ENCODE results near the gene PRR16.

The PRR16 gene

DNA sequence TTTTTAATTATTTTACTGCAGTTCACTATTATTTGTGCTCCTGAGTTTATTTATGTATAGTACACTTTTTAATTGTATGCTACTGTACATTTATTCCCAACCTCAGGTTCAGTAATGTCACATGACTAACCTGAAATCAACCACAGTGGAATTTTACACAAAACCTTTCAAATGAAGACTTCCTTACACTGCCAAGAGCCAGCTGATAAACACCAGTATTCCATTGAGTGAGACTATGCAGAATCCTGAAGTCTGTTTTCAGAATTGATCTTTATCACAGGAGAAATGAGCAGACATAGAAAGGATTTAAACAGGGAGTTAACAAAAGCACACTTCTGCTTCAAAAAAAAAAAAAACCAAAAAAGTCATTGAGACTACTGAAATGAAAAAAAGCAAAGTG, 219.5 kb downstream of the PRR16 start:
- no peak overlapping the region for H3K4me3 ChIP-seq (ENCODE audit: low read depth, low read length)
- TF ChIP-seq, protein P1, sequence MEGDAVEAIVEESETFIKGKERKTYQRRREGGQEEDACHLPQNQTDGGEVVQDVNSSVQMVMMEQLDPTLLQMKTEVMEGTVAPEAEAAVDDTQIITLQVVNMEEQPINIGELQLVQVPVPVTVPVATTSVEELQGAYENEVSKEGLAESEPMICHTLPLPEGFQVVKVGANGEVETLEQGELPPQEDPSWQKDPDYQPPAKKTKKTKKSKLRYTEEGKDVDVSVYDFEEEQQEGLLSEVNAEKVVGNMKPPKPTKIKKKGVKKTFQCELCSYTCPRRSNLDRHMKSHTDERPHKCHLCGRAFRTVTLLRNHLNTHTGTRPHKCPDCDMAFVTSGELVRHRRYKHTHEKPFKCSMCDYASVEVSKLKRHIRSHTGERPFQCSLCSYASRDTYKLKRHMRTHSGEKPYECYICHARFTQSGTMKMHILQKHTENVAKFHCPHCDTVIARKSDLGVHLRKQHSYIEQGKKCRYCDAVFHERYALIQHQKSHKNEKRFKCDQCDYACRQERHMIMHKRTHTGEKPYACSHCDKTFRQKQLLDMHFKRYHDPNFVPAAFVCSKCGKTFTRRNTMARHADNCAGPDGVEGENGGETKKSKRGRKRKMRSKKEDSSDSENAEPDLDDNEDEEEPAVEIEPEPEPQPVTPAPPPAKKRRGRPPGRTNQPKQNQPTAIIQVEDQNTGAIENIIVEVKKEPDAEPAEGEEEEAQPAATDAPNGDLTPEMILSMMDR (IDR thresholded peaks at IDR 0.05; ENCODE audit: borderline replicate concordance, insufficient read depth, low read depth, low read length), result no peak

DNA sequence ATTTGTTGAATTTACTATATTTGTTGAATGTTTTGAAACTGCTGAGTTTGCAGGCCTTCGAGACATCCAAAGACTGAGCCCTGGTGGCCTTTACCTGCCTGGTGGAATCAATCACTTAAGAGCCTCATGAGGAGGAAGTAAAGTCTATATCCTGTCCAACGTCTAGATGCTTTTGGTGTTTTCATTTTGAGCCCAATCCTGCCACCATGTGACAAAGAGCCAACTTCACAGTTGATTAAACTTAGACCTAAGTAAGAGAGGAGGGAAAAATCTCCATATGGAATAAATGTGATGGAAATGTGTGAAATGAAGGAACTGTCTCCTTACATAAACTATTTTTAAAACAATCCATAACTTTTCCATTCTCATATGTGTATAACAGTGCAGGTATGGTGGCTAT, 220.1 kb downstream of the PRR16 start:
- TF ChIP-seq, protein P1 (IDR thresholded peaks at IDR 0.05; ENCODE audit: borderline replicate concordance, insufficient read depth, low read depth, low read length), result no peak
- no peak overlapping the region for H3K4me3 ChIP-seq (ENCODE audit: low read depth, low read length)

DNA sequence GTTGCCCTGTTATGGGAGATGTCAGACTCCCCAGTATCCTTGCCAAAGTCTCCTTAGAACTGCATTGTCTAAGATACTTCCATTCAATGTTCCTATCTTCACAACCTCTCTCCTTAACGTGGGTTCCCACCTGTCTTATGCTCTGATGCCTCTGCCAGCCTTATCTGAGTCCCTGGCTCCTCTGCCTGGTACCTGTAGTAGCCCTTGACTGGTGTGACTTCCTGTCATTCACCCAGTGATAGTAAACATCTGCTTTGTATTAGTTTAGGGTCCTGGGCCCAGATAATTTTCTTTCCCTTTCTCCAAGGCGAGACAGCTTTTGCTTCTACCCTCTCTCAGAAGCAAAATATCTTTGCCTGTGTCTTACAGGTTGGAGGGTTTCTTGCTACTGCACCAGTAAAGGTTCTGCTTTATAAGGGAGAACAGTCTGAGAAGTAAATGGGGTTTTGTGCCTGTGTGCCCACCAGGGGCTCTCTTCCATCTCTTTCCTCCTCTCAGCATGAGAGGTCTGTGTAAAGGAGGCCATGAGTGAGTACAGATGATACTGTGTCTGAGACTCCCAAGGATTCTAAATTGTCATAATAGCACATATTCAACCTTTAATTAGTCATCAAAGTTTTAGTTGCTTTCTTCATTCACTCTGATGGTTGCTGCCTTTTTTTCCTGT, 220.8 kb downstream of the PRR16 start:
- TF ChIP-seq, protein P1 (IDR thresholded peaks at IDR 0.05; ENCODE audit: borderline replicate concordance, insufficient read depth, low read depth, low read length), result peak; percentile 16; the same call in 1 of the 2 replicates
- no peak overlapping the region for H3K4me3 ChIP-seq (ENCODE audit: low read depth, low read length)

DNA sequence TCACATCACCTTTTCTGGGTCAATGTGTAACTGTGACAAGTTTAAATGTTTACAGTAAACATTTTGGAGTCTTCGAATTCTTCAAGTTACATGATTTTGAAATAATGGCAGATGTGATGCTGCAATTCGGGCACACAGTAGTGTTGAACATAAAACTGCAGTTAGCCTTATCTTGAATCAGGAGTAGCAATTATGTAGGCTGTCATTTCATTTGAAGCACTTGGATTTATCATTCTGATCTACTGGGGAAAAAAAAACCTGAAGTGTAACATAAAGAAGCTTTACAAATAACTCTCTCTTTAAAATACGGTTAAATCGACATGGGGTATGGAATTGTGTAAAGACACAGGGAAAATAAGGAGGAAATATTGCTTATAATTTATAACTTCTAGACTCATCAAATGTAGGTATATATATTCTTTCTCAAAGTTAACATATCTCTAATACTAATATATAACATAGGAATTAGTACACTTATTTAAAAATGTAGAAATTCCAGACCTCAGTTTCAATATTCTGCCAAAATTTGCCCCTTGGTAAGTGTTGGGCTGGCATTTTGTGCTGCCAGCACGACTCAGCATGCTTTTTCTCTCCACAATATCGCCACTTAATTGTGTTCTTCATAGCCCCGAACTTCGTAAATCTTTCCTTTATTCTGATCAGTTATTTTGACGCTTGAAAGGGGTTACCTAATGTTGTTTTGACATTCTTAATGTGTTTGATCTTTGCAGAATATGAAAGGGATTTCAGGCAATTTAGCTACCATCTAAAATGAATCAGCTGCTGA, 226.7 kb downstream of the PRR16 start:
- TF ChIP-seq, protein P1 (IDR thresholded peaks at IDR 0.05; ENCODE audit: borderline replicate concordance, insufficient read depth, low read depth, low read length), result no peak
- no peak overlapping the region for H3K4me3 ChIP-seq (ENCODE audit: low read depth, low read length)

DNA sequence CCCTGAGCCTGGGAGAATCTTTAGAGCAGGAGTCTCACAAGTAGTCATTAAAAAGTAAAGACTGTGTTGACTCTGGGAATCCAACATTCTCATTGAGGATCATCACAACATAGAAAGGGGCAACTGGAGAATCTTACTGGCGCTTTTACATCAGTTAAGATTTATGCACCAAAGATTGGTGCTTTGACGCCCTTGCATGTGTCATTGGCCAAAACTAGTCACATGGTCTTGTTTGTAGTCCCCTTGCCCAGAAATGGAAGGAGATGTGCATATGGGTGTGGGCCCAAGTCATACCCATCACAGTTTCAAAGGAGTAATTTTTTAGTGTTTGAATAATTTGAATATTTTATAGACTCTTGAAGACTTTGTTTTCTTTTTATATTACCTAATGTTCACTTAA, 228.2 kb downstream of the PRR16 start:
- no peak overlapping the region for H3K4me3 ChIP-seq (ENCODE audit: low read depth, low read length)
- TF ChIP-seq, protein P1 (IDR thresholded peaks at IDR 0.05; ENCODE audit: borderline replicate concordance, insufficient read depth, low read depth, low read length), result no peak

DNA sequence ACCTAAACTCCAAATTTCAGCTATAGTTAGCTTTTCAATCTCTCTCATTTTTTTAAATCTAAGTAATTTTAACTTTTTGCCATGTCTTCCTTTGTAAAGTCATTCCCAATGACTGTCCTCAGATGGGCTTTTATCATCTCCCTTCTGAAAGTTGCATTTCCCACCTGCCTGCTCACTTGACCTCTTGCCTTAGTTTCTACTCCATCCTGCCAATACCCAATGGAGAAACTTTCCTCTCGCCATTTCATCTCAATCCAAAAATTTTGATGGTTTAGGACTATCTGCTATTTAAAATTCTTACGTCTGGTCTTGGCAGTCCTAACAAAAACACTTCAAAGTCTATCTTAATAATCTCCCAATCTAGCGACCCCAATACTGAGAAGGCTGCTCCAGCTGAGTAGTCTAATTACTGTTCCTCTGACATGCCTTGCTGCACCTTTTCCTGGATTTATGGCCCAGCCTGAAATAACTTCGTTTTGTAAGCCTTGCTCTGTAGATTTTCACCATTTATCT, 231.3 kb downstream of the PRR16 start:
- TF ChIP-seq, protein P1 (IDR thresholded peaks at IDR 0.05; ENCODE audit: borderline replicate concordance, insufficient read depth, low read depth, low read length), result no peak
- no peak overlapping the region for H3K4me3 ChIP-seq (ENCODE audit: low read depth, low read length)
